Tibial nerve (tissue), 4 donors: ENCODE data around the gene RNF149. TPM values are rescaled to one million over a fixed set of nuclear protein-coding genes. Genes with fewer than 3 reads are reported as not detected.
"Not testable (repeated sequence)": the region's sequence is repeated elsewhere in the genome, so short reads cannot be mapped to it uniquely, and the experiment has no call there.

Experiments
- DNase-seq, 2 donors: peaks; one replicate each; pipeline ENCODE4 v3.0.0-alpha.2; 2019; ENCODE audit warnings: low spot score in 2 of 2
- H3K27ac ChIP-seq, 4 donors: fragments of 200-600 bp; sonication (generic) in 3 of 4; one replicate each; pipeline ENCODE4 v1.5.1; 2017 to 2019; ENCODE audit warnings: mild to moderate bottlenecking in 1 of 4
- H3K27me3 ChIP-seq, 2 donors: fragments of 200-600 bp; sonication (generic) in 1 of 2; one replicate each; pipeline versions ENCODE4 v1.5.1 to v1.6.0; 2017 to 2019
- H3K36me3 ChIP-seq, 3 donors: fragments of 200-600 bp; sonication (generic); one replicate each; pipeline ENCODE4 v1.5.1; 2018 to 2019
- H3K4me1 ChIP-seq, 4 donors: fragments of 200-600 bp; sonication (generic) in 3 of 4; one replicate each; pipeline ENCODE4 v1.5.1; 2017 to 2019
- H3K4me3 ChIP-seq, 4 donors: fragments of 200-600 bp; sonication (generic) in 3 of 4; one replicate each; pipeline ENCODE4 v1.5.1; 2017 to 2019; ENCODE audit warnings: mild to moderate bottlenecking in 1 of 4, moderate library complexity in 1 of 4
- H3K9me3 ChIP-seq, 4 donors: fragments of 200-600 bp; sonication (generic) in 3 of 4; one replicate each; pipeline ENCODE4 v1.5.1; 2017 to 2019
- EP300 ChIP-seq, 2 donors: sonication (generic); formaldehyde crosslinking; IDR thresholded peaks; one replicate each; pipeline ENCODE4 v1.6.1; 2017; ENCODE audit warnings: antibody characterized with exemption in 2 of 2, mild to moderate bottlenecking in 1 of 2
- POLR2A ChIP-seq, 2 donors: fragments of 450-650 bp; IDR thresholded peaks; one replicate each; pipeline ENCODE4 v1.6.1; 2017; ENCODE audit warnings: antibody characterized with exemption in 2 of 2, mild to moderate bottlenecking in 2 of 2, moderate library complexity in 2 of 2
- WGBS, 2 donors: methylation state at CpG; one replicate each; pipeline ENCODE4 v1.1.5; 2018; 5-methylcytosine and 5-hydroxymethylcytosine counted together
- total RNA-seq, 4 donors: library from RNA; depleted of rRNA; stranded (reverse); fragments of >200 nt; gene quantifications; one replicate each; pipeline ENCODE4 v1.1.0, GENCODE V29; 2016
- TF ChIP-seq, protein P1 (sequence below), 5 experiments: fragments of 200-600 bp in 3 of 5; fragments of 450-650 bp in 2 of 5; sonication (generic) in 3 of 5; IDR thresholded peaks; one replicate each; pipeline ENCODE4 v1.5.1; 2016 to 2019; ENCODE audit warnings: antibody characterized with exemption in 5 of 5, mild to moderate bottlenecking in 3 of 5, moderate library complexity in 2 of 5

Gene RNF149
- total RNA-seq, 4 donors from 2014 or later = 61.0 to 108 (median 67.3) TPM

DNA sequence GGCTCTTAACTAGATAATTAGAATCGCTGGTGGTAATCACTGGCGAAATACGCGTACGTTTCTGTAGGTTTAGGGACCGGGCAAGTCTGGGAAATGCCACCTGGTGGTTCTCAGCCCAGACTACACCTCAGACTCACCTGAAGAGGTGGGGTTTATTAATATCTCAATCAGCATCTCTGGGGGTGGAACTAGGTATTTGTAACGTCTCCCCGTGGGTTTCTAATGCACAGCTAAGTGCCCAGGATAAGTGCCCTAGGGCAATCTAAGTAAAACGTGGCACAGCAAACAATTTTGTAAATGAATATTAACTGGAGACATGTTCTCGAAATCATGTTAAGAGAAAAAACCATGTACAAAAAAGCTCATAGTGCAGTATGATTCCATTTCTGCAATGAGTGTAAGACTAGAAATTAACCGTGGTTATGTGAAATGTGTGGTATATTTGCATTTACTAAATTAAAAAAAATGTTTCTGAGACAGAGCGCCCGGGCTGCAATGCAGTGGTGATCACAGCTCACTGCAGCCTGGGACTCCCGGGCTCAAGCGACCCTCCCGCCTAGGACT, 56.6 kb downstream of the RNF149 start:
- TF ChIP-seq POLR2A (IDR thresholded peaks at IDR 0.05) = no peak
- TF ChIP-seq, protein P1, sequence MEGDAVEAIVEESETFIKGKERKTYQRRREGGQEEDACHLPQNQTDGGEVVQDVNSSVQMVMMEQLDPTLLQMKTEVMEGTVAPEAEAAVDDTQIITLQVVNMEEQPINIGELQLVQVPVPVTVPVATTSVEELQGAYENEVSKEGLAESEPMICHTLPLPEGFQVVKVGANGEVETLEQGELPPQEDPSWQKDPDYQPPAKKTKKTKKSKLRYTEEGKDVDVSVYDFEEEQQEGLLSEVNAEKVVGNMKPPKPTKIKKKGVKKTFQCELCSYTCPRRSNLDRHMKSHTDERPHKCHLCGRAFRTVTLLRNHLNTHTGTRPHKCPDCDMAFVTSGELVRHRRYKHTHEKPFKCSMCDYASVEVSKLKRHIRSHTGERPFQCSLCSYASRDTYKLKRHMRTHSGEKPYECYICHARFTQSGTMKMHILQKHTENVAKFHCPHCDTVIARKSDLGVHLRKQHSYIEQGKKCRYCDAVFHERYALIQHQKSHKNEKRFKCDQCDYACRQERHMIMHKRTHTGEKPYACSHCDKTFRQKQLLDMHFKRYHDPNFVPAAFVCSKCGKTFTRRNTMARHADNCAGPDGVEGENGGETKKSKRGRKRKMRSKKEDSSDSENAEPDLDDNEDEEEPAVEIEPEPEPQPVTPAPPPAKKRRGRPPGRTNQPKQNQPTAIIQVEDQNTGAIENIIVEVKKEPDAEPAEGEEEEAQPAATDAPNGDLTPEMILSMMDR (IDR thresholded peaks at IDR 0.05) = peak in 1 of 5 experiments; percentile 19
- peaks cover 0 to 6% (median 0%) of the 10 kb centered on the region in 3 donors for H3K36me3 ChIP-seq
- no peaks in the 10 kb centered on the region for H3K27me3 ChIP-seq
- peak overlapping the region; percentile 80 to 95 (median 91) for H3K27ac ChIP-seq
- H3K4me3 ChIP-seq = peak overlapping the region; percentile 61 to 100 (median 98)
- no peaks in the 10 kb centered on the region for H3K9me3 ChIP-seq
- H3K4me1 ChIP-seq = peaks cover 7 to 37% (median 21%) of the 10 kb centered on the region in 4 donors
- 41 to 42% methylated on average over 16 of the region's 16 CpGs for WGBS, 2 donors
- DNase-seq = no peak

DNA sequence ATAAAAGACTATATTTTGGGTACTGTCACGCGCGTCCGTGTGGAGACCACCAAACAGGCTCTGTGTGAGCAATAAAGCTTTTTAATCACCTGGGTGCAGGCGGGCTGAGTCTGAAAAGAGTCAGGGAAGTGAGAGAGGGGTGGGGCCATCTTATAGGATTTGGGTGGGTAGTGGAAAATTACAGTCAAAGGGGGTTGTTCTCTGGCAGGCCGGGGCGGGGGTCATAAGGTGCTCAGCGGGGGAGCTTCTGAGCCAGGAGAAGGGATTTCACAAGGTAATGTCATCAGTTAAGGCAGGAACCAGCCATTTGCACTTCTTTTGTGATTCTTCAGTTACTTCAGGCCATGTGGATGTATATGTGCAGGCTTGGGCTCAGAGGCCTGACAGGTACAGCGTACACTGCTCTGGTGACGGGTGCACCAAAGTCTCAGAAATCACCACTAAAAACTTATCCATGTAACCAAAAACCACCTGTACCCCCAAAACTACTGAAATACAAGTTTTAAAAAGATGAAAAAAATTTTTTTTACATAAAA, 57.2 kb downstream of the RNF149 start:
- H3K4me3 ChIP-seq, H3K9me3 ChIP-seq, DNase-seq, H3K27me3 ChIP-seq, H3K36me3 ChIP-seq, H3K27ac ChIP-seq: not testable (repeated sequence)
- peaks cover 7 to 31% (median 21%) of the 10 kb centered on the region in 4 donors for H3K4me1 ChIP-seq
- WGBS, 2 donors = 85% methylated on average over 10 of the region's 10 CpGs

DNA sequence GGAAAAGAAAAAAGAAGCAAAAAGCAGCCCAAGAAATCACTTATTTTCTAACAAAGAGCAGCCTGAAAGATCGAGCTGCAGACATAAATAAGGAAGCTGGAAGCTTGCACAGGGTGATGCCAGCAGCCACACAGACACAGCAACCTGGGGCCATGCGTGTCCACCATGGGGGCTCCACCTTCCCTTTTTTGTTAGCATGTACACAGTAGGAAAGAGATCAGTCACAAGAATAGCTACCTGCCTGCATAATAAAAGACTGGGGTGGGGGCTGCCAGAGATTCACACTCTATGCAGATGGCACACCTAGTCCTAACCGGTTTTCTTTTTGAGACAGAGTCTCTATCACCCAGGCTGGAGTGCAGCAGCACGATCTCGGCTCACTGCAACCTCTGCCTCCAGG, 58.7 kb downstream of the RNF149 start:
- H3K9me3 ChIP-seq = no peaks in the 10 kb centered on the region
- TF ChIP-seq, protein P1 (IDR thresholded peaks at IDR 0.05) = no peak
- no peak for TF ChIP-seq EP300 (IDR thresholded peaks at IDR 0.05)
- no peak for TF ChIP-seq POLR2A (IDR thresholded peaks at IDR 0.05)
- H3K27ac ChIP-seq = no peak overlapping the region
- H3K4me1 ChIP-seq = peaks cover 7 to 21% (median 15%) of the 10 kb centered on the region in 4 donors
- no peak overlapping the region for H3K4me3 ChIP-seq
- WGBS, 2 donors = 72 to 78% methylated on average over 5 of the region's 5 CpGs
- no peaks in the 10 kb centered on the region for H3K36me3 ChIP-seq
- H3K27me3 ChIP-seq = no peaks in the 10 kb centered on the region
- DNase-seq = no peak

DNA sequence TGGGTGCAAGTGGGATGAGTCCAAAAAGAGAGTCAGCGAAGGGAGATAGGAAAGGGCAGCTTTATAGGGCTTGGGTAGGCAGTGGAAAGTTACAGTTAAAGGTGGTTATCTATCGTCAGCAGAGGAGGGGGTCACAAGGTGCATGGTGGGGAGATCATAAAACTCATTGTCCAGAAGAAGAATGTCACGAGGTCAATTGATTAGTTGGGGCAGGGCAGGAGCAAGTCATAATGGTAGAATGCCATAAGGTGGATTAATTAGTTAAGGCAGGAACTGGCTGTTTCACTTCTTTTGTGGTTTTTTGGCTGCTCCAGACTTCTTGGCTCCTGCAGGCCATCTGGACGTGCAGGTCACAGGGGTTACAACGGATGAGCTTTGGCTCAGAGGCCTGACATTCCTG, 59.7 kb downstream of the RNF149 start:
- H3K36me3 ChIP-seq, DNase-seq, H3K27me3 ChIP-seq, H3K4me3 ChIP-seq, H3K27ac ChIP-seq, H3K9me3 ChIP-seq: not testable (repeated sequence)
- WGBS, 2 donors = 58 to 60% methylated on average over 5 of the region's 5 CpGs
- peaks cover under 1 to 10% (median 4%) of the 10 kb centered on the region in 4 donors for H3K4me1 ChIP-seq

DNA sequence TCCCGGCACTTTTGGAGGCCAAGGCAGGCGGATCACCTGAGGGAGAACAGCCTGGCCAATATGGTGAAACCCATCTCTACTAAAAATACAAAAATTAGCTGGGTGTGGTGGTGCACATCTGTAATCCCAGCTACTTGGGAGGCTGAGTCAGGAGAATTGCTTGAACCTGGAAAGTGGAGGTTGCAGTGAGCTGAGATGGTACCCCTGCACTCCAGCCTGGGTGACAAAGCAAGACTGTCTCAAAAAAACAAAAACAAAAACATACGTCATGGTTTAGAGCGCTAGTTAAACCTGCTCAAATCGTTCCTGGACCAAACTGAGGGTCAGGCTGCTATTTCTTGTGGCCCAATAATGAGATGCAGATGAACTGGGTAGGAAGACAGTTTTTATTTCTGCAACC, 63.0 kb downstream of the RNF149 start:
- H3K27ac ChIP-seq, H3K27me3 ChIP-seq, H3K4me1 ChIP-seq, DNase-seq, H3K36me3 ChIP-seq, H3K9me3 ChIP-seq, H3K4me3 ChIP-seq: not testable (repeated sequence)
- WGBS, 2 donors = 88 to 90% methylated on average over 5 of the region's 5 CpGs

DNA sequence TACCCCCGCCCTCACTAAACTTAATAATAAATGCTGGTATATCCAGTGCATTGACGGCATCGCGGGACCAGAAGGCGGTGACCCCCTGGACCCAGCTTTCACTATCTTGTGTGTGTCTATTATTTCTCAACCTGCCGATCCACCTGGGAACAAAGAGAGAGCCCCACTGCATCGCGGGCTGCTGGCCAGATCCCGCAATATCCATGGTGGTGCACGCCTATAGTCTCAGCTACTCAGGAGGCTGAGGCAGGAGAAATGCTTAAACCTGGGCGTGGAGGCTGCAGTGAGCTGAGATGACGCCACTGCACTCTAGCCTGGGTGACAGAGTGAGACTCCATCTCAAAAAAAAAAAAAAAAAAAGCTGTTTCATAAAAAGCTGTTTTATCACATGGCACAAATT, 63.6 kb downstream of the RNF149 start:
- DNase-seq, H3K27me3 ChIP-seq, H3K4me3 ChIP-seq, H3K4me1 ChIP-seq, H3K36me3 ChIP-seq, H3K9me3 ChIP-seq, H3K27ac ChIP-seq: not testable (repeated sequence)
- 93 to 95% methylated on average over 12 of the region's 12 CpGs for WGBS, 2 donors

DNA sequence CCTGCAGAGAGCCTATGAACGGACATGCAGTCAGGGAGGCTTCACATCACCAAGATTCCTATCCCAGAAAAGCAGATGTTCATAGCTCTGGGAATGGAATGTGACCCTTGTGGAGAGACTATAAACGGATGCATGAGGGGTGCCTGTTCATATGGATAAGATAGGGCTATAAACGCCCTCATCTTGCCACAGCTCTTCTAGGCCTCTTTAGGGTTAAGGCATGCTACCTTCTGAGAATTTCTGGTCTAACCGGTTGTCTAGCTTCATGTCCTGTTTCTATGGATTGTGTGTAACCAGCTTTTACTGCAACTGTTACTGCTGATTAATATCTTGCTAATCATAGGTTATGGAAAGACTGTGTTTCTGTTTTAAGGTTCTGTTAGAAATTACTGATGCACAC, 64.1 kb downstream of the RNF149 start:
- not testable (repeated sequence) for H3K27me3 ChIP-seq

DNA sequence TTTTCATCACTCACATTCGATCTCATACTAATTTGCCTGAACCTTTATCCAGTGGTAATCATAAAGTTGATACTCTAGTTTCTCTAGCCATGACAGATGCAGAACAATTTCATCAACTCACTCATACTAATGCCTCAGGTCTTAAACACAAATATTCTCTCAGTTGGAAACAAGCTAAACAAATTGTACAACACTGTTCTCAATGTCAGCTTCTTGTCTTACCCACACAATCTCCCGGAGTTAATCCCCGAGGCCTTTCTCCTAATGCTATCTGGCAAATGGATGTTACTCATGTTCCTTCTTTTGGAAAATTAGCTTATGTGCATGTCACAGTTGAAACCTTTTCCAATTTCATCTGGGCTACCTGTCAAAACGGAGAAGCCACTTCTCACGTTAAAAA, 67.3 kb downstream of the RNF149 start:
- 79 to 80% methylated on average over 5 of the region's 5 CpGs for WGBS, 2 donors
- Histone ChIP-seq H3K9me3 (peaks cover 0 to 3% (median 0%) of the 10 kb centered on the region in 4 donors), H3K4me3 (no peak overlapping the region), H3K27me3 (no peaks in the 10 kb centered on the region), H3K27ac (no peak overlapping the region), H3K36me3 (peaks cover 0 to 3% (median 0%) of the 10 kb centered on the region in 3 donors), H3K4me1 (no peaks in the 10 kb centered on the region)
- TF ChIP-seq EP300 (IDR thresholded peaks at IDR 0.05) (no peak), POLR2A (IDR thresholded peaks at IDR 0.05) (no peak)
- TF ChIP-seq, protein P1 (IDR thresholded peaks at IDR 0.05) = no peak
- no peak for DNase-seq

More for the DNA sequence above, 64.1 kb downstream of the RNF149 start:
- H3K27ac ChIP-seq, H3K4me3 ChIP-seq, H3K4me1 ChIP-seq, H3K36me3 ChIP-seq, DNase-seq, H3K9me3 ChIP-seq: not testable (repeated sequence)
- 79 to 80% methylated on average over 4 of the region's 4 CpGs for WGBS, 2 donors
